ENCODE results near the gene HS6ST2. TPM values are rescaled to one million over a fixed set of nuclear protein-coding genes. Genes with fewer than 3 reads are reported as not detected.

Gene HS6ST2
- total RNA-seq, 3 donors from 2014 or later = 0.32 to 1.3 (median 1.2) TPM

- DNase-seq (ENCODE audit: low spot score in 2 of 2) = no peak
- peaks cover 0 to 37% of the 10 kb centered on the region in 2 donors for H3K27me3 ChIP-seq
- no peak overlapping the region for H3K27ac ChIP-seq
- no peak overlapping the region for H3K4me3 ChIP-seq
- no peaks in the 10 kb centered on the region for H3K9me3 ChIP-seq
- H3K4me1 ChIP-seq = no peaks in the 10 kb centered on the region
- intact Hi-C loops (cut with DNase I; ENCODE audit: low total_unique reads) = no loop called here
- TF ChIP-seq, protein P1, sequence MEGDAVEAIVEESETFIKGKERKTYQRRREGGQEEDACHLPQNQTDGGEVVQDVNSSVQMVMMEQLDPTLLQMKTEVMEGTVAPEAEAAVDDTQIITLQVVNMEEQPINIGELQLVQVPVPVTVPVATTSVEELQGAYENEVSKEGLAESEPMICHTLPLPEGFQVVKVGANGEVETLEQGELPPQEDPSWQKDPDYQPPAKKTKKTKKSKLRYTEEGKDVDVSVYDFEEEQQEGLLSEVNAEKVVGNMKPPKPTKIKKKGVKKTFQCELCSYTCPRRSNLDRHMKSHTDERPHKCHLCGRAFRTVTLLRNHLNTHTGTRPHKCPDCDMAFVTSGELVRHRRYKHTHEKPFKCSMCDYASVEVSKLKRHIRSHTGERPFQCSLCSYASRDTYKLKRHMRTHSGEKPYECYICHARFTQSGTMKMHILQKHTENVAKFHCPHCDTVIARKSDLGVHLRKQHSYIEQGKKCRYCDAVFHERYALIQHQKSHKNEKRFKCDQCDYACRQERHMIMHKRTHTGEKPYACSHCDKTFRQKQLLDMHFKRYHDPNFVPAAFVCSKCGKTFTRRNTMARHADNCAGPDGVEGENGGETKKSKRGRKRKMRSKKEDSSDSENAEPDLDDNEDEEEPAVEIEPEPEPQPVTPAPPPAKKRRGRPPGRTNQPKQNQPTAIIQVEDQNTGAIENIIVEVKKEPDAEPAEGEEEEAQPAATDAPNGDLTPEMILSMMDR (IDR thresholded peaks at IDR 0.05) = no peak
- H3K36me3 ChIP-seq = no peaks in the 10 kb centered on the region
Measured at GRCh38 chrX:132708529-132708928, 249.9 kb downstream of the HS6ST2 start.

DNA sequence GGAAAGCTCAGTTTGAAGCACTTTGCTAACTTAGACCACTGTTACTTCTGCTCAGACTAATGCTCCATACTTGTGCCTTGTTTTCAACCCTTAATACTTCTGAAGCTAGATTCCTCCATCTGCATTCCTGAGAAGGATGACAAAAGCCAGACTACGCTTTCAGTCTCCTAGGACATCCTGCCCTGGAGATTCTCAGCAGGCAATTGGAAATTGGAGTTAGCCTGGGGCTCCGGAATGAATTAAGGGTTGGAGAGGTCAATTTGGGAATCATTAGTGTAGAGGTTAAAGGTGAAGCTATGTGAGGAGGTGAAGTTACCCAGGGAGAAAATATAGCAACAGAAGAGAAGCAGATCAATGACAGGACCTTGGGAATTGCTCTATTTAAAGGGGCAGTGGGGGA lies 253.7 kb downstream of the HS6ST2 start:
- Histone ChIP-seq H3K27ac (no peak overlapping the region), H3K4me1 (no peaks in the 10 kb centered on the region), H3K9me3 (no peaks in the 10 kb centered on the region), H3K4me3 (no peak overlapping the region), H3K27me3 (peaks cover 0 to 48% of the 10 kb centered on the region in 2 donors), H3K36me3 (no peaks in the 10 kb centered on the region)
- intact Hi-C loops (cut with DNase I; ENCODE audit: low total_unique reads) = no loop called here
- DNase-seq (ENCODE audit: low spot score in 2 of 2) = no peak
- TF ChIP-seq, protein P1 (IDR thresholded peaks at IDR 0.05) = no peak

DNA sequence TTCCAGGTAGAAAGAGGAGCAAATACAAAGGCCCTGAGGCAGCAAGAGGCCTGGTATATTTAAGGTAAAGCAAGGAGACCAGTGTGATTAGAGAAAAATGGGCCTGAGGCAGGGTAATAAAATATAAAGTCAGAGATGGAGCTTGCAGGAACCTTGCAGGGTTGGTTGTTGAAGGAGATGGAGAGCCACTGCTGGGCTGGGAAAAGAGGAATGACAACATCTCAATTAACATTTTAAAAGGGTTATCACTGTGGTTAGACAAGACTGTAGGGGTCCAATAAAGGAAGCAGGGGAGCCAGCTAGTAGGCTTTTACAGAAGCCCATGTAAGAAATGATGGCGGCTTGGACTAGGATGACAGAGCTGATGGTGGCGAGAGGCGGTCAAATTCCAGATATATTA lies 264.0 kb downstream of the HS6ST2 start:
- Histone ChIP-seq H3K9me3 (no peaks in the 10 kb centered on the region), H3K4me1 (no peaks in the 10 kb centered on the region), H3K4me3 (no peak overlapping the region), H3K27me3 (peaks cover 0 to 83% of the 10 kb centered on the region in 2 donors), H3K36me3 (no peaks in the 10 kb centered on the region), H3K27ac (no peak overlapping the region)
- DNase-seq (ENCODE audit: low spot score in 2 of 2) = no peak
- TF ChIP-seq POLR2A (IDR thresholded peaks at IDR 0.05) = no peak
- TF ChIP-seq, protein P1 (IDR thresholded peaks at IDR 0.05) = no peak
- no peak for TF ChIP-seq POLR2AphosphoS5 (IDR thresholded peaks at IDR 0.05)
- intact Hi-C loops (cut with DNase I; ENCODE audit: low total_unique reads) = no loop called here

GRCh38 chrX:132692526-132692925 lies 265.9 kb downstream of the HS6ST2 start:
- Histone ChIP-seq H3K27ac (peak overlapping the region in 1 of 2 donors; percentile 35), H3K27me3 (peaks cover 0 to 68% of the 10 kb centered on the region in 2 donors), H3K4me3 (no peak overlapping the region), H3K36me3 (no peaks in the 10 kb centered on the region), H3K4me1 (no peaks in the 10 kb centered on the region), H3K9me3 (no peaks in the 10 kb centered on the region)
- intact Hi-C loops (cut with DNase I; ENCODE audit: low total_unique reads) = no loop called here
- no peak for DNase-seq (ENCODE audit: low spot score in 2 of 2)
- TF ChIP-seq POLR2A (IDR thresholded peaks at IDR 0.05) (no peak), POLR2AphosphoS5 (IDR thresholded peaks at IDR 0.05) (no peak)
- TF ChIP-seq, protein P1 (IDR thresholded peaks at IDR 0.05) = no peak

GRCh38 chrX:132692066-132692465 lies 266.4 kb downstream of the HS6ST2 start:
- intact Hi-C loops (cut with DNase I; ENCODE audit: low total_unique reads) = no loop called here
- Histone ChIP-seq H3K9me3 (no peaks in the 10 kb centered on the region), H3K4me3 (no peak overlapping the region), H3K36me3 (no peaks in the 10 kb centered on the region), H3K27ac (peak overlapping the region in 1 of 2 donors; percentile 35), H3K27me3 (peaks cover 0 to 63% of the 10 kb centered on the region in 2 donors), H3K4me1 (no peaks in the 10 kb centered on the region)
- TF ChIP-seq, protein P1 (IDR thresholded peaks at IDR 0.05) = no peak
- TF ChIP-seq POLR2AphosphoS5 (IDR thresholded peaks at IDR 0.05) = no peak
- TF ChIP-seq POLR2A (IDR thresholded peaks at IDR 0.05) = no peak
- DNase-seq (ENCODE audit: low spot score in 2 of 2) = peak in 1 of 2 donors; percentile 17
